Measurements from ENCODE around the gene ATRAID.
"Not testable (repeated sequence)": the region's sequence is repeated elsewhere in the genome, so short reads cannot be mapped to it uniquely, and the experiment has no call there.

Gene ATRAID, protein sequence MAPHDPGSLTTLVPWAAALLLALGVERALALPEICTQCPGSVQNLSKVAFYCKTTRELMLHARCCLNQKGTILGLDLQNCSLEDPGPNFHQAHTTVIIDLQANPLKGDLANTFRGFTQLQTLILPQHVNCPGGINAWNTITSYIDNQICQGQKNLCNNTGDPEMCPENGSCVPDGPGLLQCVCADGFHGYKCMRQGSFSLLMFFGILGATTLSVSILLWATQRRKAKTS

DNA sequence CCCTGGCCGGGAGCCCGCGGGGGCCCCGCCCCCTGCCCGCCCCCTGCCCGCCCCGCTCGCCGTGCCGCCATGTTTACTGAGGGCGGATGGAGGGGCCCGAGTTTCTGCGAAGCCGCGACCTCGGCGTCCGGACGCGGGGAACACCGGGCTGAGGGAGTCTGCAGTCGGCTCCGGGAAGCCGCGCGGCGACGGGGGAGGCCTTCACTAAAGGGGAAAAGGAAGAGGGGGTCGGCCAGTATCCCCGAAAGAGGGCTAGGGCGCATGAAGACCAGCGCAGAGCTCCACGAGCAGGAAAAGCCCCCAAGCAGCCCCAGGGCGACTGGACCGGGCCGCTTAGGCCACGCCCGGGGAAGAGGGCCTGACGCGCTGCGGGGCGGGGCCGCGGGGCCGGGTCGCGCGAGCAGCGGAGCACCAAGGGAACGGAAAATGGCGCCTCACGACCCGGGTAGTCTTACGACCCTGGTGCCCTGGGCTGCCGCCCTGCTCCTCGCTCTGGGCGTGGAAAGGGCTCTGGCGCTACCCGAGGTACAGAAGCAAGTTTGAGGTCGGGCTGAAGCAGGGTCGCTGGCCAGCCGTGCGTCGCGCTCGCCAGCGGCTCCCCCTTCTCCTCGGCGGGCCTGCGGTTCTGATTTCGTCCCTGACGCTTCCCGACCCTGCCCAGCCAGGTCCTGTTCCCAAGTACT lies at the start of gene ATRAID, which contains the start of gene SLC5A6:
Gene ATRAID, plus strand, starts transcription at position 99 of the 683 bp plus-strand sequence. Its CDS starts 328 bp downstream, at position 427.
Gene SLC5A6, minus strand, starts transcription at position 326 of the 683 bp plus-strand sequence. CDS start 4,618 bp downstream, outside the sequence.
- peak; percentile 90 for DNase-seq (ENCODE audit: low spot score)

DNA sequence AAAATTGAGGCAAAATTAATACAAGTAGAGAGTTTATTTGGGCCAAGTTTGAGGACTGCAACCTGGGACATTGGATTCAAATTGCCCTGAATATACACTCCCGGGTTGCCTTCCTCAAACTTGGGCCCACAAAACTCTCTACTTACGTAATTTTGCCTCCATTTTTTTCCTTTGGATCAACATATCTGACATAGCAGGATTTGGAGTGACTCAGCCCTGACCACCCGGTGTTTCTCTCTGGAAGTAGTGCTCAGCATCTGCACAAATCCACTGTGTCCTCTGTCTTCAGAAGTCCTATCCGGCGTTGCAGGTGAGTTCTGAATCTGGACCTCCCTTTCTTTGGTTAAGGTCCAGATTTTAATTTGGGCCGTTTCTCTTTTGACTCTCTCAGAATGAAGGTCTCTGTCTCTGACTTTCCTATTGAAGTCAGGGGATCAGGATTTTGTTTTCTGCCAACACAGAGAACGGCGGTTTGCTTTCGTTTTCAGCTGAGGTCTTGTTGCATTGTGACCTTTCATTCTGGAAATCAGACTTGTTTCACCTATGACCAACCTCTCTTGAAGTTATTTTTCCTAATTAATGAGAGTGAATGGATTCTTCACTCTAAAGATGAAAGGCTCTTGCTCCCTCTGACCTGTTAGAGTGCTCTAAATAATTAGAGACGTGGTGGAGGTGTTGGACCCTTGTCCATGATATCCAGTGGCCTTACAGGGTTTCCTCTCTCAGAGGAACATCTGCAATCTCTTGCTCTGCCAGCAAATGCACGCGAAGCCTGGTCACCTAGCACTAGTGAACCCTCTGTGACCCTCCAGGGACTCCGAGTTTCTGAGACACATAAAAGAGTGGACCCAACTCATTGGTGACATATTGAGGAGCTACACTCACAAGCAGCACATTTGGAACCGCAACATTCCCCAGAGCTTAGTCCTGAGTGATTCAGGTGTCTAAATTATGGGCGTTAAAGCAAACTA lies 49.4 kb upstream of the ATRAID start:
- no peak for DNase-seq (ENCODE audit: low spot score)

DNA sequence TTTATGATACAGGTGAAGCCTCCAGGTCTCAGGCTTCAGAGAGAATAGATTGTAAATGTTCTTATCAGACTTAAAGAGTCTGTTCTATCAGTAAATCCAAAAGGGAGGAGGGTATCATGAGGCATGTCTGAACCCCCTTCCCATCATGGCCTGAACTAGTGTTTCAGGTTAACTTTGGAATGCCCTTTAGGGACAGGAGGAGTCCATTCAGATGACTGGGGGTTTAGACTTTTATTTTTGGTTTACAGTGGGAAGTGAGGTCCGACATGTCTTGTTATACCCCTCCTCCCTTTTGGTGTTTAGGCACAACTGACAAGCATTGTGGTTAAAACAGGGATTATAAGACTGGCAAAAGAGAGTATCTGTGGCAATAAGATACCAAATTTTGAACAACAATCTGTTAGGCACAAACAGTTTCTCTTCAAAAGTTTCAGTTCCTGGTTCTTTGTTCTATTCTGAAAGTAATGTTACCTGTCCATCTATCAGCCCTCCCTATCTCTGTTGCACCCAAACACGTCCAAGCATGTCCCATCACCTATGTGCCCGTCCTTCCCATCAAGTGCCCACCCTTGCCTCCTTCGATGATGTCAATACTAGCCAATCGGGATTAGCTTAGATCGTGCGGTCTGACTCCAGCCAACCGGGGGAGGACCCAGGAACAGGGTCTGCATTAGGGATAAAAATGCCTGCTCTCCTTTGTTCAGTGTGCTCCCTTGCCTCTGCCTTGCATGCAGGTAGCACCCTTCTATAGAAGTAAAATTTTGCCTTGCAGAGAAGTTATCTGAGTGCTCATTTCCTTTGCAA lies 46.7 kb upstream of the ATRAID start:
- no peak for DNase-seq (ENCODE audit: low spot score)

DNA sequence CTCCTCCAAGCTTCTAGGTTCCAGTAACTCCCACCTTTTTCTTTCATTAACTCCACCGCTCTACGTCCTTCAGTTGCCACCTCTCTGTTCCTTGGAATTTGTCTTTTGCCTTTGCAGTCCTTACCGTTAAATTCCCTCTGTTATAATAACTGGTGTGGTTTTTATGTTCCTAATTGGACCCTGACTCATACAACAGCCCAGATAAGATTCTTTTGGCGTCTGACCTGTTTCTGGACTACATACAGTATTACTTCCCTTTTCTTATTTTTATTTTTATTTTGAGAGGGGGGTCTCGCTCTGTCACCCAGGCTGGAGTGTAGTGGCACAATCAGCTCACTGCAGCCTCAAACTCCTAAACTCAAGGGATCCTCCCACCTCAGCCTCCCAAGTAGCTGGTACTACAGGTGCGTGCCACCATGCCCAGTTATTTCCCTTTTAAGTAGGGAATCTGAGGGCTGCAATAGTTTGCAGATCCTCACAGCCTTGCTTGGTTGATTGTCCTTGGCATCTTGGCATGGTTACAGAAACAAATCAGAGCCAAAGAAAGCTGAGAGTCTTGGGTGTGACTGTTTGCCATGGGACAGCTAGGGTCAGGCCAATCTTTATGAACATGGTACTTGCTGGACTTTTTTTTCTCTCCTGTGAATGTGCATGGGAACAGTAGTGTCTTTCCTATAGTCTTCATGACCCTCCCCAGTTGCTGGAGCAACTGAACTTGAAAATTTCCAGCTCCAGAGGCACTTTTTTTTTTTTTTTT lies 41.1 kb upstream of the ATRAID start:
- DNase-seq (ENCODE audit: low spot score): no peak

DNA sequence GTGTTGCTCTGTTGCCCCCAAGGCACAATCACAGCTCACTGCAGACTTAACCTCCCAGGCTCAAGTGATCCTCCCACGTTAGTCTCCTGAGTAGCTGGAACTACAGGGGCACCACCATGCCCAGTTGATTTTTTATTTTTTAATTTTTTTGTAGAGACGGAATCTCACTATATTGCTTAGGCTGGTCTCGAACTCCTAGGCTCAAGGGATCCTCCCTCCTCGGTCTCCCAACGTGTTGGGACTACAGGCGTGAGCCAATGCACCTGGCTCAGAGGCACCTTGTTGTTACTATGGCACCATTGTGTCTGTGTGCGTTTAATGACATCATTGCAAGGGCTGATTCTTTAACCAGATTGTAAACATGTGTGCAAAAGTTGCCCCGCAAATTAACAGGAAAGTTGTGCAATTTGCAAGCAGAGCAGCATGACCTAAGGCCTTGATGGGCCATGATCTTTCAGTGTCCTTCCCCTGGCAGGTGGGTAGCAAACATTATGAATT lies 40.4 kb upstream of the ATRAID start:
- peak; percentile 40 for DNase-seq (ENCODE audit: low spot score)

DNA sequence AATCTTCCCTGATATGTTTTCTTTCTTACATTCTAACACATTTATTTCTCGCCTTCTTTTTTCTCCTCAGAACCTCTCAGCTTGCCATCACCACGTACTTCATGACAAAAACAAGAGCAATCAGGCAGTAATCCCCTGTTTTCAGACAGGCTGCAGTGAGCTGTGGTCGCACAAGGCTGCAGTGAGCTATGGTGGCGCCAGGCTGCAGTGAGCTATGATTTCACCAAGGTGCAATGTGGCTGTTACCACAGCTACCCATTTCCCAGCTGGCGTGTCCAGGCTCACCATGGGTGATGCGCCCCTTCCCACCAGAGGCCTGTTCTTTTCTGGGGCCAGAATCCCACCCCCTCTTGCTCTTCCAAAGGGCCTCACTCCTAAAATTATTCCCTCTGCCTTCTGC lies 37.2 kb upstream of the ATRAID start:
- DNase-seq (ENCODE audit: low spot score): no peak

DNA sequence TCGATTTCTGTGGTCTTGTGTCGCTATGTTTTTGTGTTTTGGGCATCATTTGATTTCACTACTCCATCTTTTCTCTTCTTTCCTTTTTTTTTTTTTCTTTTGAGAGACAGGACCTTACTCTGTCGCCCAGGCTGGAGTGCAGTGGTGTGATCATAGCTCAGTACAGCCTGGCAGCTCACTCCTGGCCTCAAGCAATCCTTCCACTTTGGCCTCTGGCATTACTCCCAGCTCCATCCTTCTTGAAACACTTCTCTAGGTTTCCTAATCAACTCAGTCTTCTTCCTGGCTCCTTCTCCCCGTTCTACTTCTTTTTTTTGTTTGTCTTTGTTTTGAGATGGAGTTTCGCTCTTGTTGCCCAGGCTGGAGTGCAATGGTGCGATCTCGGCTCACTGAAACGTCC lies 36.5 kb upstream of the ATRAID start:
- DNase-seq (ENCODE audit: low spot score): no peak

DNA sequence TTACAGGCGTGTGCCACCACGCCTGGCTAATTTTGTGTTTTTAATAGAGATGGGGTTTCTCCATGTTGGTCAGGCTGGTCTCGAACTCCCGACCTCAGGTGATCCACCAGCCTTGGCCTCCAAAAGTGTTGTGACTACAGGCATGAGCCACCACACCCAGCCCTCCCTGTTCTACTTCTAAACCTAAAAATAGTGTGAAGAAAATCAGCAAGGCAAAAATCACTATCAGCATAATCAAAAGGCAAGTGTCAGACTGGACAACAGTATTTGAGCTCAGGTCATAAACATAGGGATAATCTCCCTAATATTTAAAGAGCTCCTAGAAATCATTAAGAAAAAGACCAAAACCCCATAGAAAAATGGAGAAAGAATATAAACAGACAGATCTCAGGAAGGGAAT lies 36.1 kb upstream of the ATRAID start:
- not testable (repeated sequence) for DNase-seq (ENCODE audit: low spot score)

DNA sequence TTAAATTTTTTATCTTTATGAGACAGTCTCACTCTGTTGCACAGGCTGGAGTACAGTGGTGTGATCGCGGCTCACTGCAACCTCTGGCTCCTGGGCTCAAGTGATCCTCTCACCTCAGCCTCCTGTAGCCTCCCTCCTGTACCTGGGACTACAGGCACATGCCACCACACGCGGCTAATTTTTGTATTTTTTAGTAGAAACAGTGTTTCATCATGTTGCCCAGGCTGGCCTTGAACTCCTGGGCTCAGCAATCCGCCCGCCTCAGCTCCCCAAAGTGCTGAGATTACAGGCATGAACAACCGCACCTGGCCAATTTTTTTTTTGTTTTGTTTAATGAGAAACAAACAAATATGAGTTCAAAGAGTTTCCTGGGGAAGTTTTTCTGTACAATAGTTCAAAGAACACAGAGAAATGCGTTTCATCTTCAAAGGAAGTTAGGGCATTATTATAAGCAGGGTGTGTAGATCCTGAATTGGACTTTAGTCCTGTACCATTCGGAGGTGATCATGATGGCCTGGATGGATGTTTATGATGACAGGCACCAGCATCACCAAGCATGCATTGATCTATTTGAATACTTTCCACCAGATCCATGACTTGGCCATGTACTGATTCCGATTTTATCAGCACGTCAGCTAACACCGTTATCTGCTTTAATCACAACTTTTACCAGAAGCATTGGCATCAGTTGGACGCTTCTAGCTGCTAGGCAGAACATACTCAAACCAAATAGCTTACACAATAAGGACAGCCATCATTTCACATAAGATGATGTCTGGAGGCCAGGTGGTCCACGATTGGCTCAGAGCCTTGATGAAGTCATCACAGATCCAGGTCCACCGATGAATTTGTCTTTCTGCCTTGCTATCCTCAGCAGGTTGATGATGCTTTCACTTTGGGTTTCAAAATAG lies 34.1 kb upstream of the ATRAID start:
- no peak for DNase-seq (ENCODE audit: low spot score)

DNA sequence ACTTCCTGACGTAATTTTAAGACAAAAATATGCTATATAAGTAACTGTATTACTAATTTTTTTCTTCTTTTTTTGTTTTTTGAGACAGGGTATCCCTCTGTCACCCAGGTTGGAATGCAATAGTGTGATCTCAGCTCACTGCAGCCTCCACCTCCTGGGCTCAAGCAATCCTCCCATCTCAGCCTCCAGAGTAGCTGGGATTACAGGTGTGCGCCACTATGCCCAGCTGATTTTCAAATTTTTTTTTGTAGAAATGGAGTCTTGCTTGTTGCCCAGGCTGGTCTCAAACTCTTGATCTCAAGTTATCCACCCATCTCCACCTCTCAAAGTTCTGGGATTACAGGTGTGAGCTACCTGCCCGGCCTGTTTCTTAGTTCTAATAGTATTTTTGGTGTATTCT lies 33.4 kb upstream of the ATRAID start:
- DNase-seq (ENCODE audit: low spot score): no peak

DNA sequence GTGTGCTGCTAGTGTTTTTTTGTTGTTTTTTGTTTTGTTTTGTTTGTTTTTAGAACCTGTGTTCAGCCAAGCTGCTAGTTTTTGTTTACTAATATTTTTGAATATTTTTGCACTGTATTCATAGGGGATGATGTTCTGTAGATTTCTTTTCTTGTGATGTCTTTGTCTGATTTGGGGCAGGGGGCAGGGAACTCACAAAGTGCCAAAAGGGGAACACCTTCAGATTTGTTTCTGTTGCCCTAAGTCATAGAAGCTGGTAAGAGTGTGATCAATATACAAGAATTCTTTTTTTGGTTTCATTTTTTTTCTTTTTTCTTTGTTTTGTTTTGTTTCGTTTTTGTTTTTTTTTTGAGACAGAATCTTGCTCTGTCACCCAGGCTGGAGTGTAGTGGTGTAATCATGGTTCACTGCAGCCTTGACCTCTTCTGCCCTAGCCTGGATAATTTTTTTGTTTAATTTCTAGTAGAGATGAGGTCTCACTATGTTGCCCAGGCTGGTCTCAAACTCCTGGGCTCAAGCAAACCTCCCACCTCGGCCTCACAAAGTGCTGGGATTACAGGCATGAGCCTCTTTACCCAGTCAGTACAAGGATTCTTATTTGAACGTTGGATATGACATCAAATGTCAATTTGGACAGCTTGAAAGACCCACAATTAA lies 32.4 kb upstream of the ATRAID start:
- DNase-seq (ENCODE audit: low spot score): no peak

DNA sequence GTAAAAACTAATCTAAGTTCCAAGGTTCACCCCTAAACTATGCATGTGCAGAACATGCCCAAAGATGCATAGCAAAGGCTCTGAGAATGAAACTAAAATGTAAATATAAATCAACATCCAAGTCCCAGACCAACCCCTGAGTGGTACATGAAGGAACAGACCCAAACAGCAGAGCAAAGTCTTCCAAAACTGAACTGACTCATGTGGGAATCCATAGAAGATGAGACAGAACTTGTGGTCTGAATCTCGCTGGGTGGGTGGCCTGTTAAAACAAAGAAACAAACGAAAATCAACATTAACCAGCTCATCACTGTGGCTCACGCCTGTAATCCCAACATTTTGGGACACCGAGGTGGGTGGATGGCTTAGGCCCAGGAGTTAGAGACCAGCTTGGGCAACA lies 29.5 kb upstream of the ATRAID start:
- no peak for DNase-seq (ENCODE audit: low spot score)

DNA sequence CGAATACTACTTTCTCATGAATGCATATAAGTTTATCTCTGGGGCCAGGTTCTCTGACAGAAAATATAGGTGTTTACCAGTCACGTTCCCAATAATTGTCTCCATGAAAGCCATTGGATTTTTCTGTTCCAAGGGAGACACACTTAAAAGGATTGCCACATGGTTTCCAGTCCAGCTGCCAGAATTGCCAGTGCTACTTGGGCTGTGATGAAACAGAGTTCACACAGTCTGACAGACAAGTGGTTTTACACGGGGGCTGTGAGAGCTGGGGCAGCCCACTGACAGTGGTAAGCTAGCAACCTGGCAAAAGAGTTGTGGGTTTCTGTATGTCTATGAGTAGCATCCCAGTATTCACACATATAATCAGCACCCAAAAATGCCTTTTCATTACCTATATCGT lies 27.7 kb upstream of the ATRAID start:
- no peak for DNase-seq (ENCODE audit: low spot score)

DNA sequence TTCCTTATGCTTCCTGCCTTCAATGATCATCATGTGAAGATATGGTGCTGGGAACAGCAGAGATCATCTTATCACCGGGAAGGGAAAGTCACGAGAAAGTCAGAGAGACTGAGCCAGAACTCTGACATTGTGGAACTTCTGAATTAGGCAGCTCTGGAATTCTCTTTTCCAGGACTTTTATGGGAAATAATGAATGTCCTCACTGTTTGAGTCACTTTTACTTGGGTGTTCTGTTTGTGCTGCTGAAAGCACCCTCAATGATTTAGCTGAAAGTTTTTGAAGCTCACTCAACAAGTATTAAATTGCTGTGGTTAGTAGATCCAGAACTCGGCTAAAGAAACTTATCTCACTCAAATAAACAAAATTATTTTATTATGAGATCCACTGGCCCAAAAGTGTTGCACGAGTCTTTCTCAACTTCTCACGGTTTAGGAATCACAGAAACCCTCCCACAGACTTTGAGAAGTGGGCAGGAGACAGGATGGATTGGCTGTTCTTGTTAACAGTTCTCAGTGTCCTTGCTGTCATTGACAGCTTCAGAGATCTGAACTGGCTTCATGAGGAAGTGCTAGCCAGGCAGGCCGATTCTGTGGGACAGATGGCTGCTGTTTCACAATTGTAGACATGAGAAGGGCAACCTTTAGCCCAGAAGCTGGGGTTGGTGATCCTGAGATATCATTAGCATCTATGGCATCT lies 26.4 kb upstream of the ATRAID start:
- no peak for DNase-seq (ENCODE audit: low spot score)

DNA sequence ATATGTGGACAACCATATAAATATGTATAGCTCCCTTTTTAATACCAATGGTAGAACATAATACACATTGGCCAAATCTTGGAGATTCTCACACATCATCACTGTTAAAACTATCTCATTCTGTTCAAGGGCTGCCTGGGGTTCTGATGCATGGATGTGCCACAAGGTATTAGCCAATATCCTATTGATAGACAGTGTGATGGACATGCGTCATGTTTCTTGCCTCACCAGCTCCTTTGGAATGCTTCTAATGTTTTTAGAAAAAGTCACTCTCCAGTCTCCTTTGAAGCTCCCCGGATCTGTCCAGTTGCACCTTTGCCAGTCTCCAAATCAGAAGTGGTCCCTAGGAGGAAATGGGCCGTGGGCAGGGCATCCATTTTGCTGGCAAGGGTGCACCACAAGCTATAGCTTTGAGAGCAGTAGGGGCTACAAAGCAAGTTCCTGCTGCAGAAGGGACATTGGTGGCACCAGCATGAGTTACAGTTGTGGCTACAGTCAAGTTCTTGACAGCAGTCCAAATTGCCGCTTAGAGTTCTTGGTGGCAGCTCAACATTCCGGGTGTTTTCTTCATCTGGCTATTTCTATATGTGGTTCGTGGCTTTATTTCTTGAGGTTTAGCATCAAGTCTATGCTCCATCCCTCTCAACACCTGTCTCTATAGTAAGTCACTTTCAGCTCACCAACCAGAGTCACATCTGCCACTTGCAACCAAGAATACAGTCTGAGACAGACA lies 25.1 kb upstream of the ATRAID start:
- no peak for DNase-seq (ENCODE audit: low spot score)

DNA sequence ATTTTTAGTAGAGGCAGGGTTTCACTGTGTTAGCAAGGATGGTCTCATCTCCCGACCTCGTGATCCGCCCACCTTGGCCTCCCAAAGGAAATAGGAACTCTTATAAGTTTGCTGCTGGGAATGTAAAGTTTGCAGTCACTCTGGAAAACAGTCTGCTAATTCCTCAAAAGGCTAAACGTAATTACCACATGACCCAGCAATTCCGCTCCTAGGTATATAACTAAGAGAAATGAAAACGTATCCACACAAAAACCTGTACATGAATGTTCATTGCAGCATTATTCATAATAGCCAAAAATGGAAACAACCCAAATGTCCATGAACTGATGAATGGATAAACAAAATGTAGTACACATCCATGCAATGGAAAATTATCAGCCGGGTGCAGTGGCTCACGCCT lies 21.9 kb upstream of the ATRAID start:
- DNase-seq (ENCODE audit: low spot score): no peak

DNA sequence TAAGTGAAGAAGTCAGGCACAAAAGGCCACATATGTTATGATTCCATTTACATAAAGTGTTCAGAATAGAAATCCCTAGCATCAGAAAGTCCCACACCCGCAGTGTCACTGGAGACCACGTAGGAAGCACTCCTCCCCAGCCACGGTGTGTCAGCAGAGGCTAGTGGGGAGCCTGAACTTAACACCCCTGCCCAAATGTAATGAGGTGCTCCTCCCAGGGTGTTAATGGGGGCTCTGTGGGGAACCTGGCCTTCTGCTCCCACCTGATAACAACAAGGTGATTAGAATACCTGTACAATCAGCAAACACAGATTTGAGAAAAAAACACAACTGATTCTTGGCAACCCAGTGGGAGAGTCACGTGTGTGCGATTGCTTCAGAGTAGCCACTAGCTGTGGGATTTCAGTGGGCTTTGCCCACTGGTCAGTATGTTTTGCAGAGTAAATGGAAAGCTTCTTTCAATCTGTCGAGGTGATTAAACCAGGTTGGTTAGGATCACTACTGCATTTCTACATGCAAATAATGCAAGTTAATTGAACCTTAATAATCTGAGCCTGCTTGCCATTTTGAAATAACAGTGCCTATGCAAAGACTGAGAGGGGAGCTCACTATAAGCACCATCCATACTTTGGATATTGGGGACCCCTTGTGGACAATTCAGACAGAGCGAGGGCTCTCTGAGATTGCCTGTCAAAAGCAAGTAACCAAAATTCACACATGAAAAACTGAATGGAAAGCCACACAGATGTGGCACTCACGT lies 20.6 kb upstream of the ATRAID start:
- peak; percentile 37 for DNase-seq (ENCODE audit: low spot score)
